ENCODE results near the gene TNFSF11.

TNFSF11 gene

DNA sequence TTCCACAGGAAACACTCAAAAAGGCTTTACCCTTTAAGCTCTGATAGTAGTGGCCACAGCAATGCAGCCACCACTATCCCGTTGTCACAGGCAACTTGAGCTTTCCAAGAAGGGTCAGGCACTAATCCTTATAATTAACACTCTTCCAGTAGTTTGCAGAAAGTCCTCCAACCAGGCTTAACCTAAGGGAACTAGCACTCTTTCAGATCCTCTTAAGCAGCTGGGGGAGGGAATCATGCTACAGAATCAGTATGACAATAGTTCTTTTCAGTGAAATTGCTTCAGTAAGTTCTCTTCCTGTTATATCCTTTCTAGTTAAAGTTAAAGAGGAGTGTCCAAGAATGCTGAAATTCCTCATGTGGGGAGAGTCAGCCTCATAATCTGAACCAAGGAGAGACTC lies 82.2 kb downstream of the TNFSF11 start:
- peaks cover 85% of the 10 kb centered on the region for H3K27me3 ChIP-seq (ENCODE audit: control insufficient read depth, insufficient read depth, low read length)
- no peaks in the 10 kb centered on the region for H3K4me1 ChIP-seq (ENCODE audit: control insufficient read depth, insufficient read depth, low read length)
- no peak overlapping the region for H3K4me2 ChIP-seq (ENCODE audit: low read length)
- H3K9ac ChIP-seq (ENCODE audit: low read depth, low read length), result no peak overlapping the region
- H3K36me3 ChIP-seq (ENCODE audit: insufficient read depth, low read length), result no peaks in the 10 kb centered on the region
- H3K4me3 ChIP-seq (ENCODE audit: low read length), result no peak overlapping the region
- H3K9me3 ChIP-seq (replicated peaks; ENCODE audit: low read length), result no peaks in the 10 kb centered on the region

DNA sequence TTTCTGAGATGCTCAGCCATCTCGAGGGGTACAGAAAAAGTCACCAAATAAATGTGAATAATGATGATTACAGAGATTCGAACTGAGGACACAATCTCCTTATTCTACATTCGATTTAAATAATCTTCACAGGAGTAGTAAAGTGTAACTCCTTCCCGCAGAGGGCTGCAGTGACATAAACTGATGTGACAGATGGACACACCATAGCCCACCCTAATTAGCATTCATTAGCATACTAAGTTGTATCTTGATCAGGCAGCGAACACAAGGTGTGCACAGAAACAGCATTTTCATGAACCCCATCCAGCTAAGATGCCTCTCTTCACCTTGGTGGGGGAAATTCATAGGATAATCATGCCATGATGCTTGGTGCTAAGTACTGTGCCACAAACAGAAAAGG lies 83.0 kb downstream of the TNFSF11 start:
- Histone ChIP-seq H3K4me3 (ENCODE audit: low read length) (no peak overlapping the region), H3K36me3 (ENCODE audit: insufficient read depth, low read length) (no peaks in the 10 kb centered on the region), H3K9ac (ENCODE audit: low read depth, low read length) (no peak overlapping the region), H3K9me3 (replicated peaks; ENCODE audit: low read length) (no peaks in the 10 kb centered on the region), H3K4me1 (ENCODE audit: control insufficient read depth, insufficient read depth, low read length) (no peaks in the 10 kb centered on the region), H3K27me3 (ENCODE audit: control insufficient read depth, insufficient read depth, low read length) (peaks cover 88% of the 10 kb centered on the region), H3K4me2 (ENCODE audit: low read length) (no peak overlapping the region)
